Endothelial cell of umbilical vein (primary cell): ENCODE results near the gene ADGRG3. TPM values are rescaled to one million over a fixed set of nuclear protein-coding genes. Genes with fewer than 3 reads are reported as not detected.

Experiments
- BruUV-seq: library from RNA; stranded (reverse); fragments of 400-500 nt; replicated peaks from 2 replicates; lab custom pipeline; 2021; lab: Mats Ljungman, UMichigan
- CTCF ChIA-PET: fragments of 300-600, 350-600 bp; sonication (Branson Sonifier 250); formaldehyde crosslinking; loops from one replicate; lab custom pipeline; 2021; ENCODE audit warnings: antibody characterized with exemption, inconsistent platforms; lab: Charles Lee
- POLR2A ChIA-PET: fragments of 300-600, 350-600 bp; sonication (Branson Sonifier 250); formaldehyde crosslinking; loops from one replicate; lab custom pipeline; 2021; ENCODE audit warnings: antibody characterized with exemption, inconsistent platforms; lab: Charles Lee
- DNase-seq: peaks from one replicate; pipeline ENCODE4 v3.0.0-alpha.2; 2011; ENCODE audit warnings: low read depth, low spot score
- FAIRE-seq: peaks from 2 replicates; lab custom pipeline; 2011; peaks lifted over from hg19 to GRCh38; lab: Jason Lieb, UNC
- H2AFZ ChIP-seq: 2 replicates; pipeline ENCODE4 v1.6.0; 2012; ENCODE audit warnings: low read depth, low read length, control low read depth, inconsistent platforms
- H3K27ac ChIP-seq: 2 replicates; pipeline ENCODE4 v1.5.1; 2011; ENCODE audit warnings: low read depth, mild to moderate bottlenecking, control low read depth, low read length, moderate library complexity; ENCODE audit not compliant: insufficient read depth
- H3K27me3 ChIP-seq, 2 experiments: 2 replicates each; pipeline versions ENCODE4 v1.6.0 to v1.6.1; 2011; ENCODE audit warnings: low read length in 2 of 2, mixed read lengths in 1 of 2; ENCODE audit not compliant: control insufficient read depth in 2 of 2, insufficient read depth in 2 of 2
- H3K36me3 ChIP-seq, 2 experiments: 2 replicates in 1 of 2; 3 replicates in 1 of 2; pipeline ENCODE4 v1.5.1; 2011; ENCODE audit warnings: low read length in 2 of 2, mild to moderate bottlenecking in 1 of 2, moderate library complexity in 1 of 2; ENCODE audit not compliant: control insufficient read depth in 2 of 2, insufficient read depth in 2 of 2; ENCODE audit errors: extremely low read depth in 1 of 2
- H3K4me1 ChIP-seq: 3 replicates; pipeline ENCODE4 v1.5.1; 2011; ENCODE audit warnings: mild to moderate bottlenecking, low read length; ENCODE audit not compliant: control insufficient read depth, insufficient read depth; ENCODE audit errors: extremely low read depth
- H3K4me2 ChIP-seq: 2 replicates; pipeline ENCODE4 v1.6.1; 2011; ENCODE audit warnings: low read length, control low read depth, mixed read lengths; ENCODE audit not compliant: insufficient read depth
- H3K4me3 ChIP-seq, 3 experiments: fragments of 200-600 bp in 1 of 3; sonication (generic), shearing (Covaris generic) in 1 of 3; replicated peaks in 1 of 3; 2 replicates each; pipeline ENCODE4 v1.5.1; 2011 to 2016; ENCODE audit warnings: control low read depth in 3 of 3, low read length in 3 of 3, mild to moderate bottlenecking in 2 of 3, inconsistent platforms in 1 of 3, low read depth in 1 of 3, moderate library complexity in 1 of 3; ENCODE audit not compliant: insufficient read depth in 1 of 3
- H3K79me2 ChIP-seq: 2 replicates; pipeline ENCODE4 v1.6.0; 2012; ENCODE audit warnings: low read length, inconsistent platforms; ENCODE audit not compliant: control insufficient read depth, insufficient read depth
- H3K9ac ChIP-seq: replicated peaks from 2 replicates; pipeline ENCODE3; 2011; ENCODE audit warnings: low read length, control low read depth; ENCODE audit not compliant: insufficient read depth; ENCODE audit errors: extremely low read depth
- H3K9me1 ChIP-seq: replicated peaks from 3 replicates; pipeline ENCODE4 v1.6.0; 2011; ENCODE audit warnings: mild to moderate bottlenecking, low read length; ENCODE audit not compliant: control insufficient read depth, insufficient read depth; ENCODE audit errors: extremely low read depth
- H3K9me3 ChIP-seq: replicated peaks from 2 replicates; pipeline ENCODE4 v1.5.1; 2012; ENCODE audit warnings: low read length, inconsistent platforms; ENCODE audit not compliant: control insufficient read depth, insufficient read depth
- H4K20me1 ChIP-seq: replicated peaks from 2 replicates; pipeline ENCODE3; 2011; ENCODE audit warnings: mild to moderate bottlenecking, low read length; ENCODE audit not compliant: control insufficient read depth, insufficient read depth; ENCODE audit errors: extremely low read depth
- EZH2 ChIP-seq: IDR thresholded peaks from 2 replicates; pipeline ENCODE4 v1.6.1; 2012; ENCODE audit warnings: borderline replicate concordance, low read depth, mild to moderate bottlenecking, moderate library complexity, low read length, inconsistent platforms; ENCODE audit not compliant: severe bottlenecking
- FOS ChIP-seq: IDR thresholded peaks from 2 replicates; pipeline ENCODE4 v1.6.1; 2011; ENCODE audit warnings: mild to moderate bottlenecking, low read length, moderate library complexity, borderline replicate concordance; ENCODE audit not compliant: insufficient read depth
- GATA2 ChIP-seq: IDR thresholded peaks from 2 replicates; pipeline ENCODE4 v1.7.0; 2011; ENCODE audit warnings: low read depth, mild to moderate bottlenecking, moderate library complexity, mixed read lengths, low read length; ENCODE audit not compliant: insufficient read length, insufficient read depth
- JUN ChIP-seq: IDR thresholded peaks from 2 replicates; pipeline ENCODE4 v1.6.1; 2011; ENCODE audit warnings: borderline replicate concordance, low read depth; ENCODE audit not compliant: insufficient read length, insufficient read depth
- MYC ChIP-seq: IDR thresholded peaks from one replicate; pipeline ENCODE4 v1.6.1; 2011; ENCODE audit warnings: mild to moderate bottlenecking, low read depth, low read length
- POLR2A ChIP-seq: IDR thresholded peaks from 2 replicates; pipeline ENCODE4 v1.6.1; 2012; ENCODE audit warnings: low read depth, mild to moderate bottlenecking, control low read depth, low read length
- POLR2AphosphoS5 ChIP-seq: IDR thresholded peaks from 2 replicates; pipeline ENCODE4 v1.6.1; 2012; ENCODE audit warnings: low read depth, mild to moderate bottlenecking, control low read depth, low read length, moderate library complexity; ENCODE audit not compliant: insufficient read depth
- dilution Hi-C: fragments of 300-500 bp; cut with MboI; formaldehyde crosslinking; loops from one replicate; pipeline ENCODE4 v1.15.0; 2019; ENCODE audit warnings: low sequenced_read_pairs; ENCODE audit not compliant: extremely low pct_ligation_motif_present
- intact Hi-C: fragments of 100-400 bp; cut with micrococcal nuclease; formaldehyde crosslinking; loops from one replicate; pipeline ENCODE4 v1.10.0; 2022
- polyA plus RNA-seq, 4 experiments: library from polyadenylated mRNA; depleted of rRNA in 3 of 4; stranded (reverse) in 3 of 4; unstranded in 1 of 4; fragments of >200 nt; gene quantifications; 2 replicates each; pipeline versions ENCODE4 v1.2.1 to v1.2.3, GENCODE V29; 2011 to 2012; ENCODE audit warnings: missing spikeins in 1 of 4
- total RNA-seq: library from RNA; stranded (reverse); gene quantifications from 2 replicates; pipeline ENCODE4 v1.2.3, GENCODE V29; 2021
- TF ChIP-seq, protein P1 (sequence below), 2 donors: IDR thresholded peaks; 1 replicate in 1 of 2; 2 replicates in 1 of 2; pipeline ENCODE4 v1.5.1; 2011; ENCODE audit warnings: low read length in 2 of 2, mild to moderate bottlenecking in 2 of 2, moderate library complexity in 2 of 2, control low read depth in 1 of 2, inconsistent platforms in 1 of 2, low read depth in 1 of 2; ENCODE audit not compliant: insufficient read depth in 1 of 2; ENCODE audit errors: extremely low read depth in 1 of 2
- TF ChIP-seq, protein P2 (sequence below): IDR thresholded peaks from 2 replicates; pipeline ENCODE4 v1.6.1; 2011; ENCODE audit not compliant: insufficient read depth, insufficient read length

ADGRG3 gene
- total and polyA plus RNA-seq, 2 donors (not counting 3 experiments of a cell fraction or from before 2014, with no cell fraction given), result not detected

DNA sequence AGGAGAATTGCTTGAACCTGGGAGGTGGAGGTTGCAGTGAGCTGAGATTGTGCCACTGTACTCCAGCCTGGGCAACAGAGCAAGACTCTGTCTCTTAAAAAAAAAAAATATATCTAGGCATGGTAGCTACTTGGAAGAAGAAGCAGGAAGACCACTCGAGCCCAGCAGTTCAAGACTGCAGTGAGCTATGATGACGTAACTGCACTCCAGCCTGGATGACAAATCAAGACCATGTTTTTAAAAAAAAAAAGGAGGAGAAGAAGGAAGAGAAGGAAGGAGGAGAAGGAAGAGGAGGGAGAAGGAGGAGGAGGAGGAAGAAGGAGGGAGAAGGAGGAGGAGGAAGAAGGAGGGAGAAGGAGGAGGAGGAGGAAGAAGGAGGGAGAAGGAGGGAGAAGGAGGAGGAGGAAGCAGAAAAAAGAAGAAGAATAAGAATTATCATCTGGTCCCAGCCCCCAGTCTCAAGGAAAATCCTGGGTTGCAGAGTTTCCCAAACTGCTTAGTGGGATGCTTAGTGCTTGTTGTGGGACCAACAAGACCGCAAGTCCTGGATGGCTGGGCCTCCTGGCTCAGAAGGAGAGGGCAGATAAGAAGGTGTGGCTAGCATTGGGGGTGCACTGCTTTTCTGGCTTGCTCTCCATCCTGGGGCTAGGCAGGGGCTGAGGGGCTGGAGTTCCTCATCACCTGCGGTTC is 22.8 kb downstream of the ADGRG3 start:
- no peak for FAIRE-seq
- no TSS peak for BruUV-seq
- ChIA-PET POLR2A (no interaction called here), CTCF (no interaction called here)
- TF ChIP-seq, protein P1, sequence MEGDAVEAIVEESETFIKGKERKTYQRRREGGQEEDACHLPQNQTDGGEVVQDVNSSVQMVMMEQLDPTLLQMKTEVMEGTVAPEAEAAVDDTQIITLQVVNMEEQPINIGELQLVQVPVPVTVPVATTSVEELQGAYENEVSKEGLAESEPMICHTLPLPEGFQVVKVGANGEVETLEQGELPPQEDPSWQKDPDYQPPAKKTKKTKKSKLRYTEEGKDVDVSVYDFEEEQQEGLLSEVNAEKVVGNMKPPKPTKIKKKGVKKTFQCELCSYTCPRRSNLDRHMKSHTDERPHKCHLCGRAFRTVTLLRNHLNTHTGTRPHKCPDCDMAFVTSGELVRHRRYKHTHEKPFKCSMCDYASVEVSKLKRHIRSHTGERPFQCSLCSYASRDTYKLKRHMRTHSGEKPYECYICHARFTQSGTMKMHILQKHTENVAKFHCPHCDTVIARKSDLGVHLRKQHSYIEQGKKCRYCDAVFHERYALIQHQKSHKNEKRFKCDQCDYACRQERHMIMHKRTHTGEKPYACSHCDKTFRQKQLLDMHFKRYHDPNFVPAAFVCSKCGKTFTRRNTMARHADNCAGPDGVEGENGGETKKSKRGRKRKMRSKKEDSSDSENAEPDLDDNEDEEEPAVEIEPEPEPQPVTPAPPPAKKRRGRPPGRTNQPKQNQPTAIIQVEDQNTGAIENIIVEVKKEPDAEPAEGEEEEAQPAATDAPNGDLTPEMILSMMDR (IDR thresholded peaks at IDR 0.05; ENCODE audit: extremely low read depth in 1 of 2, insufficient read depth in 1 of 2, low read depth in 1 of 2, low read length in 2 of 2), result no peak
- TF ChIP-seq EZH2 (no peak), FOS (no peak), MYC (no peak), GATA2 (no peak), POLR2A (no peak), JUN (no peak), POLR2AphosphoS5 (no peak)
- TF ChIP-seq, protein P2, sequence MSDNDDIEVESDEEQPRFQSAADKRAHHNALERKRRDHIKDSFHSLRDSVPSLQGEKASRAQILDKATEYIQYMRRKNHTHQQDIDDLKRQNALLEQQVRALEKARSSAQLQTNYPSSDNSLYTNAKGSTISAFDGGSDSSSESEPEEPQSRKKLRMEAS, result no peak
- H3K27me3 ChIP-seq, result peaks cover 4 to 7% of the 10 kb centered on the region in 2 experiments
- dilution Hi-C loops, result no loop called here
- intact Hi-C loops, result no loop called here
- no peak overlapping the region for H3K27ac ChIP-seq
- no peaks in the 10 kb centered on the region for H3K79me2 ChIP-seq
- H3K9me3 ChIP-seq, result no peaks in the 10 kb centered on the region
- H4K20me1 ChIP-seq, result no peaks in the 10 kb centered on the region
- H3K4me2 ChIP-seq, result no peak overlapping the region
- H3K4me1 ChIP-seq, result no peaks in the 10 kb centered on the region
- DNase-seq, result no peak
- no peak overlapping the region for H3K9ac ChIP-seq
- no peaks in the 10 kb centered on the region for H3K9me1 ChIP-seq
- H3K4me3 ChIP-seq, result no peak overlapping the region
- H3K36me3 ChIP-seq, result no peaks in the 10 kb centered on the region
- H2AFZ ChIP-seq, result no peak overlapping the region
